AG10803 (cell line): ENCODE measurements around the gene CATSPER2.
"Not testable (repeated sequence)": the region's sequence is repeated elsewhere in the genome, so short reads cannot be mapped to it uniquely, and the experiment has no call there.

ENCODE experiments used
- DNase-seq: peaks from one replicate; pipeline ENCODE4 v3.0.0; 2010; ENCODE audit warnings: low read depth
- H3K4me3 ChIP-seq: 2 replicates; pipeline ENCODE4 v1.5.1; 2011; ENCODE audit warnings: mild to moderate bottlenecking, low read length, control low read depth
- TF ChIP-seq, protein P1 (sequence below): conservative IDR thresholded peaks from 2 replicates; pipeline ENCODE4 v1.5.1; 2011; ENCODE audit warnings: mild to moderate bottlenecking, low read length, control low read depth, inconsistent platforms

CATSPER2 gene

GRCh38 chr15:43625106-43625505 lies 23.5 kb downstream of the CATSPER2 start:
- TF ChIP-seq, protein P1, sequence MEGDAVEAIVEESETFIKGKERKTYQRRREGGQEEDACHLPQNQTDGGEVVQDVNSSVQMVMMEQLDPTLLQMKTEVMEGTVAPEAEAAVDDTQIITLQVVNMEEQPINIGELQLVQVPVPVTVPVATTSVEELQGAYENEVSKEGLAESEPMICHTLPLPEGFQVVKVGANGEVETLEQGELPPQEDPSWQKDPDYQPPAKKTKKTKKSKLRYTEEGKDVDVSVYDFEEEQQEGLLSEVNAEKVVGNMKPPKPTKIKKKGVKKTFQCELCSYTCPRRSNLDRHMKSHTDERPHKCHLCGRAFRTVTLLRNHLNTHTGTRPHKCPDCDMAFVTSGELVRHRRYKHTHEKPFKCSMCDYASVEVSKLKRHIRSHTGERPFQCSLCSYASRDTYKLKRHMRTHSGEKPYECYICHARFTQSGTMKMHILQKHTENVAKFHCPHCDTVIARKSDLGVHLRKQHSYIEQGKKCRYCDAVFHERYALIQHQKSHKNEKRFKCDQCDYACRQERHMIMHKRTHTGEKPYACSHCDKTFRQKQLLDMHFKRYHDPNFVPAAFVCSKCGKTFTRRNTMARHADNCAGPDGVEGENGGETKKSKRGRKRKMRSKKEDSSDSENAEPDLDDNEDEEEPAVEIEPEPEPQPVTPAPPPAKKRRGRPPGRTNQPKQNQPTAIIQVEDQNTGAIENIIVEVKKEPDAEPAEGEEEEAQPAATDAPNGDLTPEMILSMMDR, result no peak
- no peak overlapping the region for H3K4me3 ChIP-seq
- DNase-seq, result peak; percentile 36

DNA sequence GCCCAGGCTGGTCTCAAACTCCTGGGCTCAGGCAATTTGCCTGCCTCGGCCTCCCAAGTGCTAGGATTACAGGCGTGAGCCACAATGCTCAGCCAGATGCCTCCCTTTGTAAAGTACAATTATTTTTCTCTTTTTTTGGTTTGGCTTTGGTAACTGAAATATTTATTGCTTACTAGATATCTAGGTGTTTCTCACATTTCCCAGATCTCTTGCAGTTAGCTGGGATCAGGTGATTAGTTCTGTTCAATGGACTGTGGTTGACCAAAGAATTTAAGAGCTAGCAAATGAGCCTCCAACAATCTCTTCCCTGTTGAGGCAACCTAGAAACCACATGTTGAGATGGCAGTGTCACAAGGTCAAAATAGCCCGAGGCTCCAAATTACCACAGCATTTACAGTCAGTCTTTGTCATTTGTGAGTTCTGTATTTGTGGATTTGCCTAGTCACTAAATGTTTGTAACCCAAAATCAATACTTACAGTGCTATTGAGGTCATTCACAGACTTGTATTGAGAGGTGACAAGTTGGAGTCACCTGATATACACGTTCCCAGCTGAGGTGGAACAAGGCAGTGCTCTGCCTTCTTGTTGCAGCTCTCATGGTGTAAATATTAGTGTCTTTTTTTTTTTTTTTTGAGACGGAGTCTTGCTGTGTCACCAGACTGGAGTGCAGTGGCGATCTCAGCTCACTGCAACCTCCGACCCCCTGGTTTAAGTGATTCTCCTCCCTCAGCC lies 26.4 kb downstream of the CATSPER2 start:
- H3K4me3 ChIP-seq, result not testable (repeated sequence)
- DNase-seq, result peak; percentile 9

DNA sequence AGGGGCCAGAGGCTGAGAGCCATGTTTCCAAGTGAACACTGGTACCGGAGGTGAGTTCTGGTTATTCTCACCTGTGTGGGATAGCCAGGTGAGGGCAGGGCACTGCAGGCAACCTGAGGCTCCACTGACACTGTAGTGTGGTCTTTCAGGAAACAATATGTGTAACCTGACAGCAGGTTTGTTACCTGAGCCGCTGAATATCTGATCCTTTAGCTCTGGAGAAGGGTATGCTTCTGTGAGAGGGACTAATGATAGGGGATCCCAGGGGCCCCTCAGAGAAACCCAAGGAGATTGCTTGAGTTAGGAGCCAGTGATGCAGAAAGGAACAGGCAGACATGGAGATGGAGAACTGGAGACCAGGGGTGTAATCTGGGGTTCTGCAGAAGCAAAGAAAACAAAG lies 29.9 kb downstream of the CATSPER2 start, which contains the start of gene STRC:
Gene STRC (minus strand): TSS at position 101 of the 400 bp plus-strand sequence. CDS start 78 bp downstream, at position 23.
- DNase-seq, H3K4me3 ChIP-seq: not testable (repeated sequence)

GRCh38 chr15:43617750-43618149 lies 30.9 kb downstream of the CATSPER2 start:
- not testable (repeated sequence) for DNase-seq, H3K4me3 ChIP-seq

DNA sequence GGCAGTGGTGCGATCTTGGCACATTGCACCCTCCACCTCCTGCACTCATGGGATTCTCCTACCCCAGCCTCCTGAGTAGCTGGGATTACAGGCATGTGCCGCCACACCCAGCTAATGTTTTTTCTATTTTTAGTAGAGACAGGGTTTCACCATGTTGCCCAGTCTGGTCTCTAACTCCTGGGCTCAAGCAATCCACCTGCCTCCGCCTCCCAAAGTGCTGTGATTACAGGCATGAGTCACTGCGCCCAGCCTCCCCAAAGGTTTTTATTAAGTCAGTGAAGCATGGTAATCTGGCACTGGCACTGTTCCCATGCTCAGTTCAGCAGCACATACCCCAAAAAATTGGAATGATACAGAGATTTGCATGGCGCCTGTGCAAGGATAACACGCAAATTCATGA lies 46.4 kb downstream of the CATSPER2 start:
- not testable (repeated sequence) for H3K4me3 ChIP-seq, DNase-seq

DNA sequence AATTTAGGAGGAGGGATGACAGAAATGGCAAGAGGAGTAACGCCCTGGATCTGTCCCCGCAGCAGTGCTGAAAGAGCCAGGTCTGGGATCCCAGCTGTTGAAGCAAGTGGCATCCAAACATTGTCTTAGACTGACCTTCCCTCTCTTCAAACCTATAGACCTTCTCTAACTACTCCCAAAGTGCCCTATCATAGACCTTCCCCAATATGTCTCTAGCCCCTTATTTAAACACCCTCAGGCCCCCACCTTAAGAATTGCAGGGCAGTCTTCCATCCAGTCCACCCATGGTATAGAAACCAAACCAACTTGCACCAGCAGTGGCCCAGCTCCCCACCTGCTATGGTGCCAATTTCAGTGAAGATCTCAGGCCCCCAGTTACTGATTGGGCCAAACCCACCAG lies 48.4 kb downstream of the CATSPER2 start:
- not testable (repeated sequence) for H3K4me3 ChIP-seq, DNase-seq

- H3K4me3 ChIP-seq, DNase-seq: not testable (repeated sequence)
Observed at GRCh38 chr15:43599131-43599530, 49.5 kb downstream of the CATSPER2 start.

DNA sequence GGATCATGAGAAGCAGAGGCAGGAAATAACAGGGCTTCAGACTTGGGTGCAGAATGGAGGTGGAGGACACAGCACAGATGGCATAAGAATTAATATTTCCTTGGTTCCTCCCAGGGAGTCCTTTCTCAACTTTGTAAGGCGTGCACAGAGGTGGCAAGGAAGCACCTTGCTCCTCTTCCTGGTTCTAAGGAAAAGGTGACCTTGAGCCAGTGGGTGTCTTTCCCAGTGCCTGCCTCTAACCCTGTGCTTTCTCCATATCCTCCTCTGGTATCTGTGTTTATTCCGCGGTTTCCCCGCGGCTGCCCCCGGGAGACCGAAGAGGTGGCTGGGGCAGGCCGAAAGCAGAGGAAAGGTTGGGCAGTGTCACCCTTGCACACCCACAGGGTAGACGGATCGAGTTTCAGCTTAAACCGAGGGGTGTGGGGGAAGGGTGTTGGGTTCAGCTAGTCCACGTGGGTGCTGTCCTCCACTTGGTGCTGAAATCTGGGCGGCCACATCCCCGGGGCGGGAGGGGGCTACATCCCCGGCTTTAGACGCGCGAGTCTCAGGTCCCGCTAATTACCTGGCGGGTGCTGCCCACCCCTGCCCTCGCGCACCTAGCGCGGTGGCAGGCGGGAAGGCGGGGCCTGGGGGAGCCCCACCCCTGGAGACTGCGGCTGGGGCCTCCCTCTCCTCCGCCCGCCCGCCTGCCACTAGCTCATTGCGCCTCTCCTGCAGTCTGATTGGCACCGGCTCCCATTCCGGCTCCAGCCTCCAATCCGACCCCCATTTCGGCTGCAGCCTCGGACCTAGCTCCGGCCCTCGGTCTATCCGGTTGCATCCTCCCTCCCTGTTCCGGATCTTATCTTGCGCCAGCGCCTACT lies 55.1 kb downstream of the CATSPER2 start, which contains the start of gene CKMT1B:
Gene CKMT1B (plus strand): TSS at position 700 of the 863 bp plus-strand sequence. CDS start 192 bp downstream, outside the sequence.
- DNase-seq, H3K4me3 ChIP-seq: not testable (repeated sequence)

GRCh38 chr15:43592841-43593240 lies 55.8 kb downstream of the CATSPER2 start:
- not testable (repeated sequence) for DNase-seq, H3K4me3 ChIP-seq

- not testable (repeated sequence) for DNase-seq, H3K4me3 ChIP-seq
Observed at GRCh38 chr15:43589778-43590466, 58.7 kb downstream of the CATSPER2 start, which contains the start of gene PPIP5K1. Gene PPIP5K1 (minus strand): TSS chr15:43590208. CDS start chr15:43584504, 5,704 bp downstream.
